GM12878 (cell line): ENCODE results near the gene RUNDC3A. TPM values are rescaled to one million over a fixed set of nuclear protein-coding genes. Genes with fewer than 3 reads are reported as not detected.
A peak's percentile ranks its signal among the peaks of the same experiment; 100 is the strongest.

Experiments used
- ATF3 ChIP-seq: IDR thresholded peaks from 2 replicates; pipeline ENCODE4 v1.6.1; 2011; ENCODE audit warnings: low read depth, mild to moderate bottlenecking, low read length, moderate library complexity, borderline replicate concordance; ENCODE audit errors: extremely low read depth
- ATF7 ChIP-seq: fragments of 450-650 bp; IDR thresholded peaks from 2 replicates; pipeline ENCODE4 v1.6.1; 2016; ENCODE audit warnings: low read depth, mild to moderate bottlenecking
- BHLHE40 ChIP-seq, 2 experiments: fragments of 450-650 bp in 1 of 2; IDR thresholded peaks; 2 replicates each; pipeline ENCODE4 v1.6.1; 2011 to 2017; ENCODE audit warnings: low read depth in 2 of 2, borderline replicate concordance in 1 of 2, improper control_type of control experiment in 1 of 2, low read length in 1 of 2, mild to moderate bottlenecking in 1 of 2
- CBFB ChIP-seq: IDR thresholded peaks from 2 replicates; pipeline ENCODE4 v1.6.1; 2016; ENCODE audit warnings: antibody characterized with exemption, low read depth
- CEBPB ChIP-seq, 2 experiments: fragments of 150-350 bp in 1 of 2; IDR thresholded peaks; 2 replicates each; pipeline ENCODE4 v1.6.1; 2012 to 2014; ENCODE audit warnings: low read depth in 2 of 2, low read length in 2 of 2, borderline replicate concordance in 1 of 2, inconsistent platforms in 1 of 2
- FOXM1 ChIP-seq: IDR thresholded peaks from 2 replicates; pipeline ENCODE4 v1.6.1; 2012; ENCODE audit warnings: low read depth, mild to moderate bottlenecking, inconsistent platforms, low read length, moderate library complexity
- IKZF1 ChIP-seq: fragments of 450-650 bp; conservative IDR thresholded peaks from 2 replicates; pipeline ENCODE4 v1.6.1; 2017; ENCODE audit warnings: antibody characterized with exemption, mild to moderate bottlenecking
- MYB ChIP-seq: fragments of 150-350 bp; IDR thresholded peaks from 2 replicates; pipeline ENCODE4 v1.6.1; 2014; ENCODE audit warnings: mild to moderate bottlenecking, low read depth, low read length, borderline replicate concordance
- NR2F1 ChIP-seq: fragments of 450-650 bp; conservative IDR thresholded peaks from 2 replicates; pipeline ENCODE4 v1.6.1; 2017; ENCODE audit warnings: mild to moderate bottlenecking
- PAX5 ChIP-seq: IDR thresholded peaks from 2 replicates; pipeline ENCODE4 v1.6.1; 2011; ENCODE audit warnings: low read depth, low read length, borderline replicate concordance
- POLR2A ChIP-seq: IDR thresholded peaks from 2 replicates; pipeline ENCODE4 v1.6.1; 2011; ENCODE audit warnings: low read depth, mild to moderate bottlenecking, low read length
- POU2F2 ChIP-seq: IDR thresholded peaks from 3 replicates; pipeline ENCODE4 v1.6.1; 2011; ENCODE audit warnings: low read depth, mild to moderate bottlenecking, low read length, borderline replicate concordance
- SMARCA5 ChIP-seq: fragments of 450-650 bp; IDR thresholded peaks from 2 replicates; pipeline ENCODE4 v1.6.1; 2017; ENCODE audit warnings: mild to moderate bottlenecking
- ZBTB4 ChIP-seq: fragments of 450-650 bp; formaldehyde crosslinking; IDR thresholded peaks from 2 replicates; pipeline ENCODE4 v1.4.0; 2022; ENCODE audit warnings: mild to moderate bottlenecking, moderate library complexity
- ZNF592 ChIP-seq: fragments of 450-650 bp; IDR thresholded peaks from 2 replicates; pipeline ENCODE4 v1.6.1; 2017; ENCODE audit warnings: mild to moderate bottlenecking, moderate library complexity
- ZNF622 ChIP-seq: fragments of 450-650 bp; IDR thresholded peaks from 2 replicates; pipeline ENCODE4 v1.6.1; 2017; ENCODE audit warnings: mild to moderate bottlenecking, inconsistent platforms
- polyA plus RNA-seq, 11 experiments: library from polyadenylated mRNA; depleted of rRNA in 4 of 11; unstranded in 6 of 11; stranded (reverse) in 5 of 11; fragments of >200 nt; fragmentation: Nextera tagmentation in 4 of 11; fragmentation: Illumina TruSeq in 1 of 11; extraction: Ambion mirVana in 4 of 11; extraction: Trizol in 1 of 11; gene quantifications; 1 replicate in 1 of 11; 2 replicates in 10 of 11; pipeline versions ENCODE4 v1.2.1 to v1.2.3, GENCODE V29; 2011 to 2016; ENCODE audit warnings: inconsistent platforms in 2 of 11, missing spikeins in 2 of 11, low read depth in 1 of 11
- total RNA-seq, 4 experiments: library from RNA; depleted of rRNA in 3 of 4; stranded (reverse); fragments of >200 nt in 3 of 4; fragmentation: Illumina TruSeq in 1 of 4; extraction: Trizol in 1 of 4; gene quantifications; 2 replicates each; pipeline versions ENCODE4 v1.2.1 to v1.2.3, GENCODE V29; 2013 to 2021
- TF ChIP-seq, protein P1 (sequence below): fragments of 150-350 bp; IDR thresholded peaks from 2 replicates; pipeline ENCODE4 v1.6.1; 2016; ENCODE audit warnings: low read depth, low read length

RUNDC3A gene
- total and polyA plus RNA-seq, 10 of the 15 experiments (the other 5 are each of a cell fraction or from before 2014, with no cell fraction given), result 0.07 to 0.17 TPM; not detected in 8

DNA sequence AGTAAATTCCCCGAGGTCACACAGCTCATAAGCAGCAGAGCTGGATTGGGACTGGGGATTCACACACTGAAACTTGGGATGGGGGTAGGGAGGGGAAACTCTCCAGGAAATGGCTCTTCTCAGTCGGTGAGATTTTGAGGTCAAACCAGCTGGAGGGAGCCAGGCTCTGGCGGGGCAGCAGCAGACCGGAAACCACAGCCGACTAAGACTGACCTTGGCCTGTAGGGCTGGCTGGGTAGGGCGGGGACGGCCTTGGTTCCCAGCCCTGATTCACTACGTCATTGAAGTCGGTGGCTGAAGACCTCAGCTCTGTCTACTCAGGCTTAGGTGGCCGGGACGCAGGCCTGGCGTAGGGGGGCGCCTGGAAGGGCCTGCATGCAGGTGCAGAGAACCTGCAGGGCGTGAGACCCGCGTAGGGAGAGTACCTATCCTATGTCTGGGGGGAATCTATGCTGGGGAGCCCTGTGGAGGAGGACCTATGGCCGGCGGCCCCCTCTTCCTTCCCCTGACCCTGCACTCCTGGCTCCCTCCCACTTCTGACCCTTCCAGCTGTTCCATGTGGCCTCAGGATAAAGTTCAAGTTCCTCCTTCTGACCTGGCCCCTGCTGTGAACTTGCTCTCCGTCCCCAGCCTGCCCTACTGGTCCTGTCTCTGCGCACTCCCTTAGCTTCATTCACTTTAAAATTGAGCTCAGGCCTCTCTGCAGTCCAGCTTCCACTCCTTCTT lies 28.6 kb upstream of the RUNDC3A start (continued):
- no peak for TF ChIP-seq ZNF592
- TF ChIP-seq, protein P1, sequence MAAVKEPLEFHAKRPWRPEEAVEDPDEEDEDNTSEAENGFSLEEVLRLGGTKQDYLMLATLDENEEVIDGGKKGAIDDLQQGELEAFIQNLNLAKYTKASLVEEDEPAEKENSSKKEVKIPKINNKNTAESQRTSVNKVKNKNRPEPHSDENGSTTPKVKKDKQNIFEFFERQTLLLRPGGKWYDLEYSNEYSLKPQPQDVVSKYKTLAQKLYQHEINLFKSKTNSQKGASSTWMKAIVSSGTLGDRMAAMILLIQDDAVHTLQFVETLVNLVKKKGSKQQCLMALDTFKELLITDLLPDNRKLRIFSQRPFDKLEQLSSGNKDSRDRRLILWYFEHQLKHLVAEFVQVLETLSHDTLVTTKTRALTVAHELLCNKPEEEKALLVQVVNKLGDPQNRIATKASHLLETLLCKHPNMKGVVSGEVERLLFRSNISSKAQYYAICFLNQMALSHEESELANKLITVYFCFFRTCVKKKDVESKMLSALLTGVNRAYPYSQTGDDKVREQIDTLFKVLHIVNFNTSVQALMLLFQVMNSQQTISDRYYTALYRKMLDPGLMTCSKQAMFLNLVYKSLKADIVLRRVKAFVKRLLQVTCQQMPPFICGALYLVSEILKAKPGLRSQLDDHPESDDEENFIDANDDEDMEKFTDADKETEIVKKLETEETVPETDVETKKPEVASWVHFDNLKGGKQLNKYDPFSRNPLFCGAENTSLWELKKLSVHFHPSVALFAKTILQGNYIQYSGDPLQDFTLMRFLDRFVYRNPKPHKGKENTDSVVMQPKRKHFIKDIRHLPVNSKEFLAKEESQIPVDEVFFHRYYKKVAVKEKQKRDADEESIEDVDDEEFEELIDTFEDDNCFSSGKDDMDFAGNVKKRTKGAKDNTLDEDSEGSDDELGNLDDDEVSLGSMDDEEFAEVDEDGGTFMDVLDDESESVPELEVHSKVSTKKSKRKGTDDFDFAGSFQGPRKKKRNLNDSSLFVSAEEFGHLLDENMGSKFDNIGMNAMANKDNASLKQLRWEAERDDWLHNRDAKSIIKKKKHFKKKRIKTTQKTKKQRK, result no peak
- peak; percentile 84 for TF ChIP-seq CBFB
- peak; percentile 87 for TF ChIP-seq ATF7
- peak; percentile 79 for TF ChIP-seq PAX5
- peak; percentile 23; the same call in 1 of the 3 replicates for TF ChIP-seq POU2F2
- TF ChIP-seq POLR2A, result no peak
- TF ChIP-seq ATF3, result no peak
- peak; percentile 61 to 76; a peak in 3 of 4 replicates for TF ChIP-seq BHLHE40 (IDR thresholded peaks at IDR 0.05; ENCODE audit: borderline replicate concordance in 1 of 2, low read depth in 2 of 2, low read length in 1 of 2)
- TF ChIP-seq MYB, result no peak
- TF ChIP-seq SMARCA5, result no peak
- TF ChIP-seq NR2F1, result peak; percentile 96
- TF ChIP-seq FOXM1, result no peak
- TF ChIP-seq IKZF1, result peak; percentile 91
- no peak for TF ChIP-seq CEBPB (IDR thresholded peaks at IDR 0.05; ENCODE audit: borderline replicate concordance in 1 of 2, low read depth in 2 of 2, low read length in 2 of 2)
- TF ChIP-seq ZBTB4 (CRISPR knock-in tag), result no peak
- no peak for TF ChIP-seq ZNF622
